Bronchial epithelial cell (primary cell): ENCODE data around the gene MT1E. TPM values are rescaled to one million over a fixed set of nuclear protein-coding genes. Genes with fewer than 3 reads are reported as not detected.

Experiments
- DNase-seq: peaks from one replicate; pipeline ENCODE4 v3.0.0-alpha.2; 2010; ENCODE audit warnings: low read depth
- FAIRE-seq: peaks from 2 replicates; lab custom pipeline; 2011; peaks lifted over from hg19 to GRCh38; lab: Jason Lieb, UNC
- H3K27me3 ChIP-seq: 2 replicates; pipeline ENCODE4 v1.5.1; 2011; ENCODE audit warnings: low read length; ENCODE audit not compliant: control insufficient read depth, insufficient read depth
- H3K36me3 ChIP-seq: 2 replicates; pipeline ENCODE4 v1.5.1; 2011; ENCODE audit warnings: low read length; ENCODE audit not compliant: control insufficient read depth, insufficient read depth
- H3K4me3 ChIP-seq: 2 replicates; pipeline ENCODE4 v1.5.1; 2011; ENCODE audit warnings: mild to moderate bottlenecking, low read depth, low read length, control low read depth
- total RNA-seq: library from RNA; depleted of rRNA; stranded (reverse); fragments of >200 nt; gene quantifications from 2 replicates; pipeline ENCODE4 v1.2.1, GENCODE V29; 2014
- TF ChIP-seq, protein P1 (sequence below): IDR thresholded peaks from 2 replicates; pipeline ENCODE4 v1.5.1; 2011; ENCODE audit warnings: mild to moderate bottlenecking, moderate library complexity, low read length, control low read depth, inconsistent platforms; ENCODE audit not compliant: insufficient read depth, severe bottlenecking

Gene MT1E
- total RNA-seq, 1 donor from 2014 or later, result 60.8 TPM

DNA sequence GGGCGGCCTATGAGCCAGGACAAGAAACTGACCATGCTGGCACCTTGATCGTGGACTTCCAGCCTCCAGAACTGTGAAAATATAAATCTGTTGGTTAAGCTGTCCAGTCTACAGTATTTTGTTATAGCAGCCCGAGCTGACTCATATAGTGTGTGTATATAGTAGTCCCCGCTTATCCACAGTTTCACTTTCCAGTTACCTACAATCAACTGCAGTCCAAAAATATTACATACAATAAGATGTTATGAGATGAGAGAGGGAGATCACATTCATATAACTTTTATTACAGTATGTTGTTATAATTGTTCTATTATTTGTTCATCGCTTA lies 31.3 kb upstream of the MT1E start:
- no peaks in the 10 kb centered on the region for H3K36me3 ChIP-seq
- no peak overlapping the region for H3K4me3 ChIP-seq
- TF ChIP-seq, protein P1, sequence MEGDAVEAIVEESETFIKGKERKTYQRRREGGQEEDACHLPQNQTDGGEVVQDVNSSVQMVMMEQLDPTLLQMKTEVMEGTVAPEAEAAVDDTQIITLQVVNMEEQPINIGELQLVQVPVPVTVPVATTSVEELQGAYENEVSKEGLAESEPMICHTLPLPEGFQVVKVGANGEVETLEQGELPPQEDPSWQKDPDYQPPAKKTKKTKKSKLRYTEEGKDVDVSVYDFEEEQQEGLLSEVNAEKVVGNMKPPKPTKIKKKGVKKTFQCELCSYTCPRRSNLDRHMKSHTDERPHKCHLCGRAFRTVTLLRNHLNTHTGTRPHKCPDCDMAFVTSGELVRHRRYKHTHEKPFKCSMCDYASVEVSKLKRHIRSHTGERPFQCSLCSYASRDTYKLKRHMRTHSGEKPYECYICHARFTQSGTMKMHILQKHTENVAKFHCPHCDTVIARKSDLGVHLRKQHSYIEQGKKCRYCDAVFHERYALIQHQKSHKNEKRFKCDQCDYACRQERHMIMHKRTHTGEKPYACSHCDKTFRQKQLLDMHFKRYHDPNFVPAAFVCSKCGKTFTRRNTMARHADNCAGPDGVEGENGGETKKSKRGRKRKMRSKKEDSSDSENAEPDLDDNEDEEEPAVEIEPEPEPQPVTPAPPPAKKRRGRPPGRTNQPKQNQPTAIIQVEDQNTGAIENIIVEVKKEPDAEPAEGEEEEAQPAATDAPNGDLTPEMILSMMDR, result no peak
- H3K27me3 ChIP-seq, result peaks cover 18% of the 10 kb centered on the region
- FAIRE-seq, result no peak
- DNase-seq, result no peak

- H3K27me3 ChIP-seq, result no peaks in the 10 kb centered on the region
- DNase-seq (peak; percentile 62), FAIRE-seq (no peak)
- H3K4me3 ChIP-seq, result no peak overlapping the region
- TF ChIP-seq, protein P1, result peak; percentile 66
- no peaks in the 10 kb centered on the region for H3K36me3 ChIP-seq
These were observed 25.1 kb upstream of the MT1E start for GRCh38 chr16:56600398-56600999.

DNA sequence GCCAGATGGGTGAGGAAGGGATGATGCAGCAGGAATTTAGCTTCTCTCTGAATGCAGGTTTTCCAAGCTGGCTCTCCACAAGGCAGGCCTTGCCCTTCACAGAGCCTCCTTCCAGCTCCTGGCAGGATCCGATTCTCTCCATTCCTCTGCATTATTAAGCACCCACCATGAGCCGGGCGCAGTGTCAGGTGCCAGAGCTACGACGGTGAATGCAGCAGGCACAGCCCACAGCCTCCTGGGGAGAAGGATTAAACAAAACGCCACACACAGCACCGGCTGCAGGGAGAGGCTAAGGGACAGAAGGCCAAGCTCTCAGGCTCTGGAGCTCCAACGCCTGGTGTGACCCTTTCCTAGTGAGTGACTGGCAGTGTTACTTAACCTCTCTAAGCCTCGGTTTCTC lies 24.3 kb upstream of the MT1E start:
- DNase-seq, result no peak
- no peak for FAIRE-seq
- no peak overlapping the region for H3K4me3 ChIP-seq
- H3K36me3 ChIP-seq, result no peaks in the 10 kb centered on the region
- TF ChIP-seq, protein P1, result no peak
- H3K27me3 ChIP-seq, result no peaks in the 10 kb centered on the region

DNA sequence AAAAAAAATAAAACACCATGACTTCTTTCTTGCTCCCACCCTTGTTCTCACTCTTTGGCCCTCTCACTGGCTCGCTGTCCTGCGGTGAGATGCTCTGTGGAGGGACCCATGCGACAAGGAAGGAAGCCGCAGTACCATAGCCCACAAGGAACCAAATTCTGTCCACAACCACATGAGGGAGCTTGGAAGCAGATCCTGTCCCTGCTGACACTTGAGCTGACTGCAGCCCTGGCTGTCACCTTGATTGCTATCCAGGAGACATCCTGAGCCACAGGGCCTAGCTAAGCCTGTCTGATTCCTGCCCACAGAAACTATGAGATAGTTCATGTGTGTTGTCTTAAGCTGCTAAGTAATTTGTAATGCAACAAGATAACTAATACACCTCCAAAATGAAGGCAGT lies 22.0 kb upstream of the MT1E start:
- DNase-seq (peak; percentile 47), FAIRE-seq (no peak)
- no peaks in the 10 kb centered on the region for H3K36me3 ChIP-seq
- TF ChIP-seq, protein P1, result peak; percentile 65
- H3K4me3 ChIP-seq, result no peak overlapping the region
- H3K27me3 ChIP-seq, result no peaks in the 10 kb centered on the region

DNA sequence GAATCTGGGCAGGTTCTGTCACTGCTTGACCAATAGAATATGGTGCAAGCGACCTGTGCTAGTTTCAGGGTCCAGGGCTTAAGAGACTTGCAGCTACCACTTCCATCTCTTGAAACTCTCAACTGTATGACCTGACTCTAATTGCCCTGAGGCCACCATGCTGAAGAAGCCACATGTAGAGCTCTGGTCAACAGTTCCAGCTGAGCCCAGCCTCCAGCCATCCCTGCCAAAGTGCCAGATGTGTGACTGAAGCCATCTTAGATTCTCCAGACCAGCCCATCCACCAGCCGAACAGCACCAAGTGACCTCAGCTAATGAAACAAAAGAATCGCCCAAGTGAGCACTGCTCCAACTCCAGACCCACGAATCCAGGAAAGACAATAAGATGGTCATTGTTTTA lies 20.6 kb upstream of the MT1E start:
- DNase-seq, result no peak
- FAIRE-seq, result no peak
- H3K27me3 ChIP-seq, result no peaks in the 10 kb centered on the region

More for the DNA sequence above, 20.6 kb upstream of the MT1E start:
- H3K4me3 ChIP-seq, result no peak overlapping the region
- no peaks in the 10 kb centered on the region for H3K36me3 ChIP-seq
- TF ChIP-seq, protein P1, result no peak
